HL-60 (cell line): Measurements from ENCODE around the gene OAS1.

Experiments used
- DNase-seq, 2 experiments: peaks; one replicate each; pipeline ENCODE4 v3.0.0-alpha.2; 2010 to 2020; ENCODE audit warnings: low read depth in 1 of 2, low spot score in 1 of 2
- H3K27ac ChIP-seq: fragments of 250-450 bp; sonication (Bioruptor Pico); replicated peaks from 2 replicates; pipeline ENCODE4 v1.5.1; 2020; ENCODE audit warnings: mild to moderate bottlenecking, moderate library complexity
- H3K27me3 ChIP-seq: fragments of 250-450 bp; sonication (Bioruptor Pico); 2 replicates; pipeline ENCODE4 v1.5.1; 2021; ENCODE audit warnings: mild to moderate bottlenecking, moderate library complexity; ENCODE audit not compliant: insufficient read depth, poor library complexity, severe bottlenecking
- H3K4me3 ChIP-seq: replicated peaks from 2 replicates; pipeline ENCODE4 v1.5.1; 2011; ENCODE audit warnings: mild to moderate bottlenecking, control low read depth, low read length; ENCODE audit not compliant: insufficient read depth
- CTCF ChIP-seq: IDR thresholded peaks from one replicate; pipeline ENCODE4 v1.5.1; 2011; ENCODE audit warnings: low read length, control low read depth, inconsistent platforms; ENCODE audit not compliant: insufficient read depth
- GABPA ChIP-seq: IDR thresholded peaks from 2 replicates; pipeline ENCODE4 v1.6.1; 2012; ENCODE audit warnings: low read depth
- POLR2AphosphoS5 ChIP-seq: IDR thresholded peaks from 2 replicates; pipeline ENCODE4 v1.6.1; 2012; ENCODE audit warnings: low read depth
- REST ChIP-seq: IDR thresholded peaks from 2 replicates; pipeline ENCODE4 v1.6.1; 2012; ENCODE audit warnings: low read depth; ENCODE audit not compliant: insufficient replicate concordance
- SPI1 ChIP-seq: IDR thresholded peaks from 2 replicates; pipeline ENCODE4 v1.6.1; 2012; ENCODE audit warnings: low read depth, mild to moderate bottlenecking, borderline replicate concordance

Gene OAS1

DNA sequence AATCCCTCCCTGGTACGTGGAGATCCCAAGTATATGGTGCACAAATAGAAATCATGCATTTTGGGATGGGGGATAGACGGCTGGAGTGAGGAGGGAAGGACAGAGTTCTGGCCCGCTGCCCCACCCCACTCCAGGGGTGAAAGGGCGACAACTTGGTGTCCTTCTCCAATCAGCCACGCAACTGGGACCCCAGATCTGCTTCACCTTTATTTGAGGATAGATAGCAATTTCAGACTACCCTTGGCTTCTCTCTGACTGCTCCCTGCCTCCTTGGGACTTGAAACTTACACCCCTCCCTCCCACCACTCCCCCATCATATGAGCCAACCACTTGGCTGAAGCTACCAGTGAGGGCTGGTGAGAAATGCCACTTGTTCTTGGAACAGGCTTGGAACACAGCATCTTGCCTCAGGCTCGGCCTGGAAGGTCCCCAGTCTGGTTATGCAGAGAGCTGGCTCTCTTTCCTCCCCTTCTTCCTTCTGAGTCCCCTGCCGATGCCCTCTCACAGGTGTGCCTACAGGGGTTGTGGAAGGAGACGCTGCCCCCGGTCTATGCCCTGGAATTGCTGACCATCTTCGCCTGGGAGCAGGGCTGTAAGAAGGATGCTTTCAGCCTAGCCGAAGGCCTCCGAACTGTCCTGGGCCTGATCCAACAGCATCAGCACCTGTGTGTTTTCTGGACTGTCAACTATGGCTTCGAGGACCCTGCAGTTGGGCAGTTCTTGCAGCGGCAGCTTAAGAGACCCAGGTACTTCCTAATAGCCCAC lies 39.7 kb downstream of the OAS1 start:
- TF ChIP-seq GABPA (no peak), CTCF (no peak), POLR2AphosphoS5 (no peak), SPI1 (no peak), REST (no peak)
- no peak overlapping the region for H3K4me3 ChIP-seq
- no peak overlapping the region for H3K27ac ChIP-seq

DNA sequence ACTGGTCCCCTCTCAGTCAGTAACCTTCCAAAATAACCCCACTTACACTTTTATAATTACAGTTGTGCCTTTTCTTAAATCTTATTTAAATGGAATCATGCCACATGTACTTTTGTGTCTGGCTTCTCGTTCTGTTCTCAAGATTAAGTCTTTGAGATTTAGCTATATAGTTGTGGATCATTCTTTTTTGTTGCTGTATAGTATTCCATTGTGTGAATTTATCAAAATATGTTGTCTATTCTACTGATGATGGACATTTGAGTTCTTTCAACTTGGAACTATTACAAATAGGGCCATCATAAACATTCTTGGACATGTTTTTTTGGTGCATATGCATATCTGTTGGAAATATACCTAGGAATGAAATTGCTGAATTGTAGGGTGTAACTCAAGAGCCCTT lies 40.6 kb downstream of the OAS1 start:
- Histone ChIP-seq H3K4me3 (no peak overlapping the region), H3K27me3 (no peaks in the 10 kb centered on the region), H3K27ac (no peak overlapping the region)
- no peak for TF ChIP-seq GABPA
- no peak for TF ChIP-seq CTCF
- no peak for TF ChIP-seq REST
- TF ChIP-seq SPI1 = no peak
- no peak for TF ChIP-seq POLR2AphosphoS5
- DNase-seq = no peak

More for the DNA sequence above, 39.7 kb downstream of the OAS1 start:
- H3K27me3 ChIP-seq = no peaks in the 10 kb centered on the region
- no peak for DNase-seq

DNA sequence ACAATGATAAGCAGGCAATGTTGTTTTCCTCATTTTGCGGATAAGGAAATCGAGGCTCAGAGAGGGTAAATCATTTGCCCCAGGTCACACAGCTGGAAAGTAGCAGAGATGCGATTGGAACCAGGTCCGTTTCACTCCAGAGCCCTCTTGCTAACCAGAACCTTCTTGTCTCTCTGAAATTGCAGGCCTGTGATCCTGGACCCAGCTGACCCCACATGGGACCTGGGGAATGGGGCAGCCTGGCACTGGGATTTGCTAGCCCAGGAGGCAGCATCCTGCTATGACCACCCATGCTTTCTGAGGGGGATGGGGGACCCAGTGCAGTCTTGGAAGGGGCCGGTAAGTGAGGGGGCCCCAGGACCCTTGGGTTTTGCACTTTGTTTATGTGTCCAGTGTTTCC lies 41.0 kb downstream of the OAS1 start:
- H3K27ac ChIP-seq = no peak overlapping the region
- DNase-seq = no peak
- no peak overlapping the region for H3K4me3 ChIP-seq
- H3K27me3 ChIP-seq = no peaks in the 10 kb centered on the region
- TF ChIP-seq GABPA (no peak), POLR2AphosphoS5 (no peak), SPI1 (no peak), CTCF (no peak), REST (no peak)
